Type B pancreatic cell (in vitro differentiated cells): ENCODE measurements around the gene GXYLT2. TPM values are rescaled to one million over a fixed set of nuclear protein-coding genes. Genes with fewer than 3 reads are reported as not detected.

Source experiments
- DNase-seq: peaks from one replicate; pipeline ENCODE4 v3.0.0; 2021; ENCODE audit warnings: mixed read lengths; ENCODE audit not compliant: unreplicated experiment; ENCODE audit errors: extremely low spot score
- H3K27ac Mint-ChIP-seq: 2 replicates; pipeline ENCODE4 v1.8.0; 2021; ENCODE audit warnings: mild to moderate bottlenecking, mixed read lengths
- H3K27me3 Mint-ChIP-seq: 2 replicates; pipeline ENCODE4 v1.8.0; 2021; ENCODE audit warnings: mixed read lengths
- H3K36me3 Mint-ChIP-seq: 2 replicates; pipeline ENCODE4 v1.8.0; 2021; ENCODE audit warnings: mixed read lengths
- H3K4me1 Mint-ChIP-seq: one replicate; pipeline ENCODE4 v1.8.0; 2021; ENCODE audit warnings: mixed read lengths; ENCODE audit not compliant: unreplicated experiment
- H3K4me3 Mint-ChIP-seq: 2 replicates; pipeline ENCODE4 v1.8.0; 2021; ENCODE audit warnings: mild to moderate bottlenecking, mixed read lengths
- H3K9me3 Mint-ChIP-seq: 2 replicates; pipeline ENCODE4 v1.8.0; 2021; ENCODE audit warnings: mixed read lengths
- CTCF ChIP-seq: fragments of 200-600 bp; sonication (generic); conservative IDR thresholded peaks from 2 replicates; pipeline ENCODE4 v1.5.0; 2021; ENCODE audit warnings: antibody characterized with exemption, mild to moderate bottlenecking
- total RNA-seq: library from RNA; stranded (reverse); gene quantifications from 2 replicates; pipeline ENCODE4 v1.2.1, GENCODE V29; 2021; ENCODE audit warnings: low replicate concordance

Gene GXYLT2
- total RNA-seq, 1 donor from 2014 or later: 25.8 TPM

- Mint-ChIP-seq H3K9me3 (no peaks in the 10 kb centered on the region), H3K27me3 (no peaks in the 10 kb centered on the region), H3K36me3 (peaks cover 4% of the 10 kb centered on the region), H3K4me1 (peaks cover 5% of the 10 kb centered on the region), H3K27ac (peak overlapping the region; percentile 29), H3K4me3 (no peak overlapping the region)
- TF ChIP-seq CTCF: no peak
- no peak for DNase-seq
These were observed 56.9 kb downstream of the GXYLT2 start for GRCh38 chr3:72944696-72945095.

- Mint-ChIP-seq H3K36me3 (peaks cover 4% of the 10 kb centered on the region), H3K27me3 (no peaks in the 10 kb centered on the region), H3K4me3 (no peak overlapping the region), H3K4me1 (peaks cover 8% of the 10 kb centered on the region), H3K27ac (no peak overlapping the region), H3K9me3 (no peaks in the 10 kb centered on the region)
- DNase-seq: no peak
- no peak for TF ChIP-seq CTCF
These were observed 60.1 kb downstream of the GXYLT2 start for GRCh38 chr3:72947715-72948490.

- Mint-ChIP-seq H3K9me3 (no peaks in the 10 kb centered on the region), H3K27me3 (no peaks in the 10 kb centered on the region), H3K4me1 (peaks cover 8% of the 10 kb centered on the region), H3K27ac (no peak overlapping the region), H3K4me3 (no peak overlapping the region), H3K36me3 (peaks cover 4% of the 10 kb centered on the region)
- TF ChIP-seq CTCF: no peak
- DNase-seq: no peak
These were observed 61.2 kb downstream of the GXYLT2 start for GRCh38 chr3:72949016-72949415.

GRCh38 chr3:72950372-72950771 lies 62.5 kb downstream of the GXYLT2 start:
- no peak for DNase-seq
- TF ChIP-seq CTCF: no peak
- H3K27me3 Mint-ChIP-seq: no peaks in the 10 kb centered on the region
- no peak overlapping the region for H3K27ac Mint-ChIP-seq
- H3K9me3 Mint-ChIP-seq: no peaks in the 10 kb centered on the region
- H3K4me3 Mint-ChIP-seq: no peak overlapping the region
- peaks cover 8% of the 10 kb centered on the region for H3K4me1 Mint-ChIP-seq
- peaks cover 8% of the 10 kb centered on the region for H3K36me3 Mint-ChIP-seq

- TF ChIP-seq CTCF: no peak
- no peak overlapping the region for H3K4me3 Mint-ChIP-seq
- H3K4me1 Mint-ChIP-seq: peaks cover 8% of the 10 kb centered on the region
- DNase-seq: no peak
- H3K9me3 Mint-ChIP-seq: no peaks in the 10 kb centered on the region
- H3K27me3 Mint-ChIP-seq: no peaks in the 10 kb centered on the region
- peaks cover 8% of the 10 kb centered on the region for H3K36me3 Mint-ChIP-seq
- no peak overlapping the region for H3K27ac Mint-ChIP-seq
These were observed 63.0 kb downstream of the GXYLT2 start for GRCh38 chr3:72950801-72951200.
